Activated CD8-positive, alpha-beta memory T cell treated with anti-CD3 and anti-CD28 coated beads, Interleukin-2, amount 50 U/mL, for 24 hours (primary cell): ENCODE measurements around the gene TRPV6.

Source experiments
- DNase-seq: peaks from one replicate; pipeline ENCODE4 v3.0.0-alpha.2; 2020; ENCODE audit errors: extremely low read depth

The TRPV6 gene

GRCh38 chr7:142883571-142884285 is 1.8 kb downstream of the TRPV6 start:
- no peak for DNase-seq

DNA sequence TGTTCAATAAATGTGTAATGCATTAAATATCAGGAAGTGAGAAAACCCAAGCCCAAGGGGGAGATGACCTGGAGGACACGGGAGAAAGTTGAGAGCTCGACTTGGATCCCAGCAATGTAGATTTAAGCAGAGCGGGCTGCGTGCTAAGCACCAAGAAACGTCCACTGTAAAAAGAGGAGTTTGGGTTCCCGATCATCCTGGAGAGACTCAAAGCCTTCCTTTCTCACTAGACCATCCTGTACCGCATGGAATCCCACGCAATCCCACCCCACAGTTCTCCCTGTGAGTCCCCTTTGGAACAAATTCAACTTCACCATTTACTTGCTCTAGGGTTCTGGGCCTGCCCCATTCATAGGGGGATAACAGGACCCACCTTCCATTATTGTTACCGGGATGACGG is 2.4 kb downstream of the TRPV6 start:
- no peak for DNase-seq

DNA sequence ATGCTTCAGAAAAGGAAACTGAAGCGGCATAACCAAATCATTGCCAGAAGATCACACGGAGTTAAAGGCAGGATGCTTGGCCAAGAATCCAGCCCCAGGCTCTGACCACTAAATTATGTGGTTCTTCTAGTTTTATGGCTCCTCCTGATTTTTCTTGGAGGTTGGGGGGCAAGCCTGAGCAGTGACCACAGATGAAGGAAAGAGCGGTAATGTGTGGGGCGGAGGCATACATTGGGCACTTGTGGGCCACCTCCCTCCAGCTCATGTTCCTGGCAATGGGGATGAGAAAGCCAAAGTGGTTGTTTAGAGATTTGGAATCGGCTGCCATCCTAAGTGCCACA is 3.2 kb downstream of the TRPV6 start:
- no peak for DNase-seq

DNA sequence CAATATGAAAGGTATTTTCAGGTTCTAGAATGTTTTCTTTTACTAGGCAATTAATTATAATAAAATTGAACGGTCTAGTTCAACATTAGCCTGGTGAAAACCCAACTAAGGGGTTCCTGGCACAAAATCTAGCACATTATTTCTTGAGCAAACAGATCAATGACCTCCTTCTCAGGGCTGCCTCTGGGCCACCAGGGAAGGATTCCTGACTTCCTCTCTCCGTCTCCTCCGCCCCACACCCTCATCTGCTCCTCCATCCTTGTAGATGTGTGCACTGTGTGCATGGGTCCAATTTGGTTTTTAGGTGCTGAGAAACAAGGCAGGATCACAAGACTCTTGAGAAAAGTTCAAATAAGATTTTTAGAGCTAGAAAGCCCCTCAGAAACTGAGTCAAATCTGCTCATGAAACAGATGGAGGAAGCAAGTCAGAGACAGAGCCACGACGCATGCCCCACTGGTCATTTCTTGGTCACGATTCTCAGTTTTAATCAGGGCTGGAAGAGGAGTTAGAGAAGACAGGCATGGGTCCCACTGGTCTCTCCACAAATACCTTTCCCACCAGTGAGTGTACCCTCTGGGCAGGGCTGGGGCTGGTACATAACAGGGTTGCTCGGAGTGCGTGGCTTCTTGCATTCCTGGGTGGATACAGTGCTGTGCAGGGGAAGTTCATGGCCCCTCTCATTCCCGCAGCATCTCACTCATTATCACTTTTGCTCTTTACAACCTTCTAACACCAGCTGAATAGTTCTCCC is 3.8 kb downstream of the TRPV6 start:
- no peak for DNase-seq

DNA sequence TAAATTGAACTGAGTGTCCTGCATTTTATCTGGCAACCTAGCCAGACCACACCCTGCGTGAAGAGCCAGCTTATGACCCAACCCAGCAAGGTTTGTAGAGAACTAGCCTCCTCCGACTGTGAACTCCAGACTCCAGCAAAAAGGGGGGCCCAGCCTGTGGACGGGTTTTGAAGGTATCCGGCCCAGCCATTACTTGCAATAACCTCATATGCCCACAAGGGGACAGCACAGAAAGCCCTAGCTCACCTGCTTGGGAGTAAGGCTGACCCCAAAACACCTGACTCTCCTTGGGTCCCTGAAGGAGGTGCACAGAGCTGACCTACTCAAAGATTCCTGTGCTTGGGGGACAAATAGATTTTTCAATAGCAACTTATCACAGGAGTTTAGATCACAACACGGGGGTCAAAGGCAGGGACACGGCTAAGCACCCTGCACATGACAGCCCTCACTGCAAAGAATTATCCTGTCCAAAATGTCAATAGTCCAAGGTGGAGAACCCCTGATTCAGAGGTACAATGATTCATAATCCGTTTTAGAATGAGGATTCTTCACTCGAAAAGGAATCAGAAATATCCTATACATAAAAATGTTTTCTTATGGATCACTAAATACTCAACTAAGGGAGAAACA is 4.6 kb downstream of the TRPV6 start:
- DNase-seq: no peak

- DNase-seq: no peak
Measured at GRCh38 chr7:142879060-142879459, 6.5 kb downstream of the TRPV6 start.

DNA sequence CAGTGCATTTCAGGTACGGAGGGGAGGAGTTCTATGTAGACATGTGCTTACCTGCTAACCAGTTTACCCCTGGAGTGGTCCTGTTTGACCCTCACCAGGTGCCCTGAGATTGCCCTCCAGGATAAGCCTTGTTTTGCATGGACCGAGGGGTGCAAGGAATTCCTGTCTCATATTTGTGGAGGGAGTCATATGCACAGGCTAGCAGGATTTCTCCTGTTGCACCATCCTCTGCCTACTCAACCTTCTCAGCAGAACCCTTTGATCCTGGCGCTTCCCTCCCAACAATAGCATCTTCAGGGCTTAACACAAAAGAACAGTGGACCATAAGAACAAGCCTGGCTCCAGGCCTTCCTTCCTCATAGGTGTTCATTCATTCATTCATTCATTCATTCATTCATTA is 7.2 kb downstream of the TRPV6 start:
- no peak for DNase-seq

DNA sequence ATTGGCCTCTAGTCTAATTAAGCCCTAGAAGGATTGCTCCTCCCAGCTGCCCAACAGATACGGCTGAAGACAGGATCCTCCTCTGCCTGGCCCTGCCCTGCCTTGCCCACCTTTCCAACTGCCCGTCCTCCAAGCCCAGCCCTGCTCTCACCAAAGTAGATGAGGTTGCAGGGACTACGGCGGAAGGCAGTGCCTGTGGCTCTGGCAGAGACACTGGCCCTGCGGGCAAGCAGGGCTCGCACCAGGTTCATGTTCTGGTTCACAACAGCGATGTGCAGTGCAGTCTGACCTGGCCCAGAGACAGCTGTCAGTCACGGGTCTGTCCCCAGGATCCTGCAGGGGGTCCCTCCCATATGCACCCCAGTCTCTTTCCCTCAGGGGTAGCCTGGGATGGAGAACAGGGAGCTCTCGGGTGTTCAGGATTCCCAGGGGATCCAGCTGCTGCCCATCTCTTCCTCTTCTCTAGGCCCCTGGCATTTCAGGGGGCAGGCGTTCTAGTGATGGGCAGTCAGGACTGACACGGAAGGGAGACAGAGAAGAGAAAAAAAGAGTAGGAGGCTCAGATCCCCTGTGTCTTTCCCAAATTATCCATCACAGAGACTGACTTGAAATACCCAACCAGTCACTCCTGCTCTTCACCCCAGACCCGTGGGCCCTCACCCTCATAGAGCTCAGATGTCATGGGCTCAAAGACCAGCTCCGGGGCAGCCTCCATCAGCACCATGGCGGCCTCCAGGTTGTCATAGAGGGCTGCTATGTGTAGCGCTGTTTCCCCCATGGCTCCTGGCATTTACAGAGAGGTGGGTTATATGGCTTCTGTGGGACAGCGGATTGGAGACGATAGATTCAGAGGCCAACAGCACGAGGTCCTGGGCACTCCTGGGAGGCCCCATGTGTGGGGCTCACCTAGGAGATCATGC is 8.3 kb downstream of the TRPV6 start:
- DNase-seq: no peak

DNA sequence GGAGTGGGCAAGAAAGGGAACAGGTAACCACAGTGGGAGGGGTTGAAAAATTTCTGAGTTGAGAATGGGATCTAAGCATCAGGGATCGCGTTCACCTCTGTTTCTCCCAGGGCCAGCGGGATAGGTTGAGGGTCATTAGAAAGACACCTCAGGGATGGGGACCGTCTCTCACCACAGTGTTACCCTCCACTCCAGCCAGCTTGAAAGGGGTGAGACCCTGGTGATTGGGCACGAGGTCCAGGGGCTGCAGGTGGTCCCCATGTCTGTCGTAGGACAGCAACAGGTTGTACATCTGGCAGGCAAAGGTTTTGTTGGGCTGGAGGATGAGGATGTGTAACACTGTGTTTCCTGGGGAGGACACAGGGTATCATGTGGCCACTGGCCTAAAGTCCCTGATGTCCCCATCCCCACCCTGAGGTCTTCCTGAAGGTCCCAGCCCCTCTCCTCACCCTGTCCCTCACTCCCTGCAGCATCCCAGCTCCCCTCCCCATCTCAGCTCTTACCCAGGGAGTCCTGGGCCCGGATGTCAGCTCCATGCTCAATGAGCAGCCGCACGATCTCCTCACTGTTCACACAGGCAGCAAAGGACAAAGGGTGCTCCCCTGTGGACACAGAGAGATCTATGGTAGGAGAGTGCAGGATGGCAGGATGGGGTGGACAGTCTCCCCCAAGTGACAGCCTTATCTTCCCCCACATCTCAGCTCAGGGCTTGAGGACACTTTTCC is 9.1 kb downstream of the TRPV6 start:
- no peak for DNase-seq

- no peak for DNase-seq
Measured at GRCh38 chr7:142875456-142875855, 10.1 kb downstream of the TRPV6 start.

GRCh38 chr7:142874837-142875236 is 10.7 kb downstream of the TRPV6 start:
- no peak for DNase-seq

- DNase-seq: no peak
Measured at GRCh38 chr7:142874409-142874808, 11.1 kb downstream of the TRPV6 start.

- DNase-seq: no peak
Measured at GRCh38 chr7:142873871-142874270, 11.7 kb downstream of the TRPV6 start.

DNA sequence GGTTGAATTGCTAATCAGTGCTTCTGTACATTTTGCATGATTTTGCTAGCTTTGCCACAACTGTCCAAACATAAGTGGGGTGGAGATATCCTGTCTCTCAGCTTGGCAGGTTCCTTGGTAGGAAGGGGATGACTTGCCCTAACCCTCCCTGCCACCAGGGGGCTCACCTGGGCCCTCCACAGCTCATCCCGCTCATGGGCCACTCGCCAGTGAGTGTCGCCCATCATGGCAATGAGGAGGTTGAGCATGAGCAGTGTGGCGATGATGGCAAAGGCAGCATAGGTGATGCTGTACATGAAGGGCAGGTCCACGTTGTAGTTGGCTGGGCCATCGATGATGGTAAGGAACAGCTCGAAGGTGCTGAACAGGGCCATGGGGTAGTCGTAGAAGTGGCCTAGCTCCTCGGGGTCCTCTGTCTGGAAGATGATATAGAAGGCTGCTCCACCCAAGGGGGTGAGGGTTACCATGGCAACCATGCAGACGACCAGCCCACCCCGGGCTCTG is 12.2 kb downstream of the TRPV6 start:
- DNase-seq: no peak

GRCh38 chr7:142872106-142872675 is 13.4 kb downstream of the TRPV6 start:
- no peak for DNase-seq

DNA sequence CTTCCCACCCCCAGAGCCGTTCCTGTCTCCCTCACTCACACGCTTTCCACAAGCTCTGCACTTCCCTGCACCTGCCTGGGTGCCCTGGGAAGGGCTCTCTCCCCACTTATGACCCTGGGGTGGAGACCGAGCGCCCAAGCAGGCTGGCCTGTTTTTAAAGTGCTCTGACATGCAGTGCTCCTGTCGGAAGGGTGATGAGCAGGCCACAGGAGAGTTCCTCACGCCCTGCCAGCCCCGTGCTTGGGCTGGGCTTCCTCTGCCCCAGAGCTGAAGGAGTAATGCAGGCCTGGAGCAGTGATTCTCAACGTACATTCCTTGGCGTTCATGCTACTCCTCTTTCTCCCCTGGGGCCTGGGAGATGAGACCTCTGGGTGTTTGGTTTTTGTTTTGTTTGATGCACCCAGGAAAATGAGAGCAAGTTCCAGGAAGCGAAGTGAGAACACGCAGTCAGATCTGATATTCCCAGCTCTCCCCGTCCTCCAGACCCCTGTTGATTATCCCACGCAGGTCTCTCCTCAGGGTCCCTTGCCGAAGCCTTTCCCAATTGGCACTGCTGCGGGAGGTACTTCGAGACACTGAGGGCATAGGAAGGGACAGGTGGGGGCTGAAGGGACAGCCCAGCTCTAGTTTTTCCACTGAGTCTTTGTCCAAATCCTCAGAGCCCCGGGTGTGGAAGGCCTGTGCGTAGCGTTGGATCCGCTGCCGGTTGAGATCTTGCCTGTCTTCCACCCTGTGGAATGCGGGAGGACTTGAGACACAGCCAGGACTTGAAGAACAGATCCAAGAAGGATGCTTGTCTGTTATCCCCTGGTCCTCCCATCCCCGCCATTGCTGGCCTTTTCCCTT is 14.1 kb downstream of the TRPV6 start:
- DNase-seq: no peak

DNA sequence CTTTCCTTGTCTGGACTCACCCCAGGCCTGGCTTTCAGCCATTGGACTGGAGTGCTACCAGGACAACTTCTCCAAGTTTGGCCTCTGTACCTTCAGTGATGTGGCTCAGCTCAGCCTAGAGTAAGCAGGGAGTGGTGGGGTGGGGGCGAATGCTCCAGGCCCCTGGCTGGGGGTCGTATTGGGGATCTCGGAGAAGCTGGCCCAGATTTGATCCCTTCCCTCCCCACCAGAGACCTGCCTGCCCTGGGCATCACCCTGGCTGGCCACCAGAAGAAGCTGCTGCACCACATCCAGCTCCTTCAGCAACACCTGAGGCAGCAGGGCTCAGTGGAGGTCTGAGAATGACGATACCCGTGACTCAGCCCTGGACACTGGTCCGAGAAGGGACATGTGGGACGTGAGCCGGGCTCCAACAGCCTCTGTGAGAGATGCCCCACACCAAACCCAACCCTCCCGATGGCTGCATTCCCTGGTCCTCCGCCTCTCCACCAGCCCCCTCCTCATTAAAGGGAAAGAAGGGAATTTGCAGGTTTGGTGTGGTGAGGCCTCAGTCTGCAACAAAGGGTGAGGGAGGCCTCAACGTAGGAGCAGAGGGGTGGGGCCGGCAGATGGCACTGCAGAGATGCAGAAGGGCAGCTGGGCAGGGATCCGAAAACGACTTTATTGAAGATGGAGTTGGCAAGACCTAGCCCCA is 14.8 kb downstream of the TRPV6 start:
- no peak for DNase-seq

DNA sequence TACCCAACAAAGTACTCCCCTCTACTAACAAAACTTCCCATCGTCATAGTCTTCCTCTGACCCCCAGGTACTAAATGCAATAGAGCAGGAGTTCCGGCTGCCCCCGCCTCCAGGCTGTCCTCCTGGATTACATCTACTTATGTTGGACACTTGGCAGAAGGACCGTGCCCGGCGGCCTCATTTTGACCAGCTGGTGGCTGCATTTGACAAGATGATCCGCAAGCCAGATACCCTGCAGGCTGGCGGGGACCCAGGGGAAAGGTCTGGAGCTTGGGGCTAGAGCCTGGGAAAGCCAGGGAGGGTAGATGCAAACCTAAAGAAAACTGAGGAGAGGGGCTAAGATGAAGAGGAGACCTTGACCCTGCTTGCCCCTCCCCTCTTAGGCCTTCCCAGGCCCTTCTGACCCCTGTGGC is 15.4 kb downstream of the TRPV6 start:
- no peak for DNase-seq

DNA sequence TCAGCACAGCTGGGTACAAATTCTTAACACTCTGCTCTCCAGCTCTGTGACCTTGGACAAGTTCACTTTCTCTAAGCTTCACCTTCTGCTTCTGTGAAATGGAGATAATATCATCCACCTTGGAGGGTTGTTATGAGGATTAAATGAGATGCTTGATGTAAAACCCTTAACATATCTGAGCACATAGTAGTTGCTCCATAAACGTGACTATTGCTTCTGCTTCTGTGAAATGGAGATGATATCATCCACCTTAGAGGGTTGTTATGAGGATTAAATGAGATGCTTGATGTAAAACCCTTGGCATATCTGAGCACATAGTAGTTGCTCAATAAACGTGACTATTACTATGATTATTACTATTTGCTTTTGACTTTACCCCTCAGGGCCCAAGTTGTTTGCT is 16.1 kb downstream of the TRPV6 start:
- no peak for DNase-seq
